BJ (cell line): Measurements from ENCODE around the gene GIPR. TPM values are rescaled to one million over a fixed set of nuclear protein-coding genes. Genes with fewer than 3 reads are reported as not detected.

Experiments
- CTCF ChIA-PET: fragments of 350-600 bp; formaldehyde crosslinking; extraction: SDS; loops from one replicate; lab custom pipeline; 2021; ENCODE audit warnings: antibody characterized with exemption, inconsistent platforms; lab: Yijun Ruan, JAX
- POLR2A ChIA-PET: fragments of 300-600 bp; sonication (Branson Sonifier 250); formaldehyde crosslinking; extraction: SDS; loops from one replicate; lab custom pipeline; 2021; ENCODE audit warnings: antibody characterized with exemption; lab: Charles Lee
- DNase-seq: peaks from one replicate; pipeline ENCODE4 v3.0.0-alpha.2; 2011; ENCODE audit warnings: low read depth
- H3K27me3 ChIP-seq: 2 replicates; pipeline ENCODE4 v1.6.0; 2011; ENCODE audit warnings: low read length; ENCODE audit not compliant: control insufficient read depth, insufficient read depth
- H3K36me3 ChIP-seq: 2 replicates; pipeline ENCODE4 v1.5.1; 2011; ENCODE audit warnings: low read length; ENCODE audit not compliant: control insufficient read depth, insufficient read depth
- H3K4me3 ChIP-seq: 2 replicates; pipeline ENCODE4 v1.5.1; 2011; ENCODE audit warnings: low read depth, mild to moderate bottlenecking, control low read depth, low read length
- CTCF ChIP-seq: IDR thresholded peaks from 2 replicates; pipeline ENCODE4 v1.5.1; 2011; ENCODE audit warnings: low read depth, mild to moderate bottlenecking, control low read depth, inconsistent platforms, low read length, moderate library complexity; ENCODE audit not compliant: insufficient read depth
- polyA plus RNA-seq: library from polyadenylated mRNA; depleted of rRNA; stranded (reverse); fragments of >200 nt; gene quantifications from 2 replicates; pipeline ENCODE4 v1.2.3, GENCODE V29; 2011

The GIPR gene
- polyA plus RNA-seq, 1 experiment = 1.1 TPM

- peaks cover 1% of the 10 kb centered on the region; the same call in 1 of the 2 replicates for H3K27me3 ChIP-seq
- peak overlapping the region; percentile 29 for H3K4me3 ChIP-seq
- DNase-seq = no peak
- POLR2A ChIA-PET = interaction anchor here (0.6 kb wide), 3 partner anchors 55 to 112 kb away, joined by 5 to 15 read pairs (median 14); partner anchors contain the start of gene DMPK
- H3K36me3 ChIP-seq = no peaks in the 10 kb centered on the region
- no peak for TF ChIP-seq CTCF
- CTCF ChIA-PET = interaction anchor here (0.8 to 1.2 kb wide), 5 partner anchors 10 to 185 kb away, joined by 3 to 5 read pairs (median 3); partner anchors contain the start of gene SNRPD2
Measured at GRCh38 chr19:45670670-45671453, 2.8 kb downstream of the GIPR start.

GRCh38 chr19:45674946-45675345 is 6.9 kb downstream of the GIPR start:
- Histone ChIP-seq H3K36me3 (no peaks in the 10 kb centered on the region), H3K27me3 (no peaks in the 10 kb centered on the region), H3K4me3 (no peak overlapping the region)
- POLR2A ChIA-PET = no interaction called here
- CTCF ChIA-PET = interaction anchor here (0.8 to 2.1 kb wide), 2 partner anchors 18 to 19 kb away, joined by 4 to 5 read pairs; partner anchors contain the start of gene QPCTL
- no peak for DNase-seq
- no peak for TF ChIP-seq CTCF

- no peak for DNase-seq
- POLR2A ChIA-PET = no interaction called here
- no peak for TF ChIP-seq CTCF
- Histone ChIP-seq H3K4me3 (peak overlapping the region; percentile 29), H3K36me3 (no peaks in the 10 kb centered on the region), H3K27me3 (no peaks in the 10 kb centered on the region)
- CTCF ChIA-PET = interaction anchor here (0.9 to 4.5 kb wide), 4 partner anchors 16 to 38 kb away, joined by 3 to 19 read pairs (median 4); partner anchors contain the start of genes EML2 and QPCTL
Measured at GRCh38 chr19:45676851-45677263, 8.8 kb downstream of the GIPR start.

- ChIA-PET CTCF (interaction anchor here (0.9 to 7.9 kb wide), 7 partner anchors 15 to 90 kb away, joined by 3 to 52 read pairs (median 5); partner anchors contain the start of genes EML2, QPCTL and SNRPD2), POLR2A (interaction anchor here (0.7 kb wide), 1 partner anchor 8 kb away, joined by 3 read pairs; no protein-coding TSS in a partner anchor)
- no peak for DNase-seq
- TF ChIP-seq CTCF = peak; percentile 47
- Histone ChIP-seq H3K4me3 (peak overlapping the region; percentile 29), H3K27me3 (no peaks in the 10 kb centered on the region), H3K36me3 (no peaks in the 10 kb centered on the region)
Measured at GRCh38 chr19:45677351-45678230, 9.6 kb downstream of the GIPR start.
